HG03432 (cell line): ENCODE results near the gene FOXN1.

Source experiments
- ATAC-seq: cut with Tn5 transposase; IDR thresholded peaks from one replicate; pipeline ENCODE4 v1.9.1; 2021; ENCODE audit warnings: mild to moderate bottlenecking, moderate library complexity; ENCODE audit not compliant: unreplicated experiment

FOXN1 gene

DNA sequence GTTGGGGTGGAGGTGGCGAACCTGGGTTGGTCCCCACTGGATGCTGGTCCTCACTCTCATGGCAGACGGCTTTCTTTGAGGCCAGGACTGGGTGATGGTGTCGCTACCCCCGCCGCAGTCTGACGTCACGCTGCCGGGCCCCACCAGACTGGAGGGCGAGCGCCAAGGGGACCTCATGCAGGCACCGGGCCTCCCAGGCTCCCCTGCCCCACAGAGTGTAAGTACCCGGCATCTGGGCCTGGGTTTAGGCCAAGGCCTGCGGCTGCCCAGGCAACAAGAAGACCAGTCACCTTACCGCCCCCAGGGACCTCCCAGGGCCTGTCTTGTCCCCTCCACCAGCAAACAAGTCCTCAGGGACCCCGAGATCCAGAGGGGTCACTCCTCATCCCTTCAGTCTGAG is 17.7 kb downstream of the FOXN1 start:
- ATAC-seq, result no peak

DNA sequence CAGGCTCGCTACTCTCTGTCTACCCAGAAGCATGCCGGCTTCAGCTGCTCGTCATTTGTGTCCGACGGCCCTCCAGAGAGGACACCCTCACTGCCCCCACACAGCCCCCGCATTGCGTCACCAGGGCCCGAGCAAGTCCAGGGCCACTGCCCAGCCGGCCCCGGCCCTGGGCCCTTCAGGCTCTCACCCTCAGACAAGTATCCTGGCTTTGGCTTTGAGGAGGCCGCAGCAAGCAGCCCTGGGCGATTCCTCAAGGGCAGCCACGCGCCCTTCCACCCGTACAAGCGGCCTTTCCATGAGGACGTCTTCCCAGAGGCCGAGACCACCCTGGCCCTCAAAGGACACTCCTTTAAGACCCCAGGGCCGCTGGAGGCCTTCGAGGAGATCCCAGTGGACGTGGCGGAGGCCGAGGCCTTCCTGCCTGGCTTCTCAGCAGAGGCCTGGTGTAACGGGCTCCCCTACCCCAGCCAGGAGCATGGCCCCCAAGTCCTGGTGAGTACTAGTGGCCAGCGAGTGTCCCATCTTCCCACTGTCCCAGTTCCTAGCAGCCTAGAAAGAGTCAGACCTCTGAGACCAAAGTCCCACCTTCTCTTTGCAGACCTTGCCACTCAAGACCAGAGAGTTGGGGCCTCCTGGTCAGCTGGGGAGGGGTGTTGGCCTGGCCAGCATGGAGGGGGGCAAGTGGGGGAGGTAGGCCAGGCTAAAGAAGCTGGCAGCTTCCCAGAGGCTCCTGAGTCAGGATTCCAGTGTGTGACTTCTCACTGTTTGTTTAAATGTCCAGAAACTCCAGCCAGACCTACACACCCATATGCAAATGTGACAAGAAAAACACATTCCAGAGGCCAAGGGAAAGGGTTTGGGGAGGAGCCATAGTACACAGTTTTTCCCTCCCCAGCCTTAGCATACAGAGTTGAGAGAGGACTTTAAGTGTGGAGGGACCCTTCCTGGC is 18.6 kb downstream of the FOXN1 start:
- ATAC-seq, result no peak

DNA sequence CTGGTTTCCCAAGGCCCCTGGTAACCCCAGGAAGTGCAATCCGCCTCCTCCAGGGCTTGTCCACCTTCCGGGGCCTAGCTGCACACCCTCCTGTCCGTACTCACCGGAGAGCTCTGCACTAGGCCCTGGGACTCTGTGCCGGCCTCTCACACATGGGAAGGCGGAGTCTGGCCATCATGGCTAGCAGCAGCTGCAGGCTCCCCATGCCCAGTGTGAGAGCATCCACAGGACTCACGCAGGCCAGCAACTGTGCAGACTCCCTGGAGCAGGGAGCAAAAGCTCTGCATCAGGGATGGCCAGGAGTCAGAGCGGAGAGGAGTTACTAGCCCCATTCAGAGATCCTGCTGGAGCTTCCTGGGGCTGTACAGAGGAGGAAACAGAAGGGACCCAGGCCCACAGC is 20.2 kb downstream of the FOXN1 start:
- ATAC-seq, result no peak

DNA sequence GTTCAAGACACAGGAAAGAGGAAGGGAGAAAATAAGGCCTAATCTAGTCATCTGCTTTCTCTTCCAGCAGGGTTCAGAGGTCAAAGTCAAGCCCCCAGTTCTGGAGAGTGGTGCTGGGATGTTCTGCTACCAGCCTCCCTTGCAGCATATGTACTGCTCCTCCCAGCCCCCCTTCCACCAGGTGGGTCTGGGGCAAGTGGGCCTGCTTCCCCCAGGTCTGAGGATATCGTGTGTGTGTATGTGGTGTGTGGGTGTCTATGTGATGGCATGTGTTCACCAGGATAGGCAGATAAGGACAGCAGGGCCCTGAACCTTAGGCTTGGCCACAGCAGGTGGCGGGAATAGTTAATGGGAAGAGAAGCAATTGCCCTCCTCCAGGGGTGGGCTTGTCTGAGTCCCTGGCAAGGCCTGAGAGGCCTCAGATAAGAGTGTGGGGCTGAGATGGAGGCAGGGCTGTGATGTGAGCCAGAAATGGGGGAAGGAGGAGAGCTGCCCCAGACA is 21.1 kb downstream of the FOXN1 start:
- no peak for ATAC-seq

DNA sequence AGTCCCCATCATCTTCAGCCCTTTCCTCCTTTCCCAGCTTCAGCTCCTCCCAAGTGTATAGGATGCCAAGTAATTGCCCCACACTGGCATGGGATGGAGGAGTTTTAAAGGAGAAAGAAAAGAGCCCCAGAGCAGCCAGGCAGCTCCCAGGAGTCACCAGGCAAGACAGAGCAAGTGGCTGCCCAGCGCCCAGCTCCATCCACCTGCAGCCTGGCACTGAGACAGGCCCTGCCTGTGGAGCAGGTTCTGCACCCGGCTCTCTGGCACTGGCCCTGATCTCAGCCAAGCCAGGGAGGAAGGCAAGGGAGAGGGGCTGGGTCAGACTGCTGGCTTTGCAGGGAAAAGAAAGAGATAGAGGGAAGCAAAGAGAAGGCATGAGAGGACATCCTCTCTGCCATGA is 21.7 kb downstream of the FOXN1 start:
- ATAC-seq, result no peak

DNA sequence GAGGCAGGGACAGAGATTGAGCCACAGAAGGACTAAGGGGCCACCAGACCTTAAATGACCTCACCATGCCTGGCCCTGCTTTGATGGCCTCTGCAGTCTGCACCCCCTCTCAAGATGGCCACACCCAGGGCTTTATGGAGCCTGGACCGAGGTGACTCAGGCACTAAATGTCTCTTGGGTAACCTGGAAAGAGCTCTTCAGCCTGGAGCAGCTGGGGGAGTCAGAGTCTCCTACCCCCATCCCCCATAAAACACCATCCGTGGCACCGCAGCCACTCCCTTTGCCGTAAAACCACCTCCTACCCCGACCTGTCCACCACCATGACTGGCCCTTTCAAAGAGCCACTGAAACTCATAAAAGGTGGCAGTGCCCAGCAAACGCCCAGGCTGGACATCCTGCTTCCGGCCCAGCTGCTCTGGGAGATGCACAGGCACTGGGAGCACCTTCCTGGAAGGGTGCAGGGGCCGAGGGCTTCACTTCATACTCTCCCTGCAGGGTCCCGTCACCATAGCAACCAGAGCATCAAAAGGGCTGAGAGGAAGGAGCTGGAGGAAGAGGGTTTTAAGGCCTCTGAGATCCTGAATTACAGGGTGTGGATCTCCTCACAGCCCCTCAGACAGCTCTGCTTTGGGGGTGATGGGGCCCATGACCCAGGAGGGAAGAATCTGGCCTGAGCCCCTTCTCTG is 22.3 kb downstream of the FOXN1 start:
- ATAC-seq, result no peak

DNA sequence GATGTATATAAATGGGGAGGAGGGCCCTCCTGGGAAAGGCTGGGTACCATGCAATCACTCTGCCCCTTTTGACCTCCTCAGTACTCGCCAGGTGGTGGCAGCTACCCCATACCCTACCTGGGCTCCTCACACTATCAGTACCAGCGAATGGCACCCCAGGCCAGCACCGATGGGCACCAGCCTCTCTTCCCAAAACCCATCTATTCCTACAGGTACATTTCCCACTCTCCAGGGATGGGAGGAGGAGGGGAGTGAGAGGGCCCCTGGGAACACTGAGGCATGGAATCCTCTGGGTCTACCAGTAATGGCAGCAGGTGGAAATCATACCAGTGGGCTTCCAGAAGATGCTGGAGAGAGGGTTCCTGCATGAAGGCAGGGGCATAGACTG is 22.9 kb downstream of the FOXN1 start:
- ATAC-seq, result no peak

DNA sequence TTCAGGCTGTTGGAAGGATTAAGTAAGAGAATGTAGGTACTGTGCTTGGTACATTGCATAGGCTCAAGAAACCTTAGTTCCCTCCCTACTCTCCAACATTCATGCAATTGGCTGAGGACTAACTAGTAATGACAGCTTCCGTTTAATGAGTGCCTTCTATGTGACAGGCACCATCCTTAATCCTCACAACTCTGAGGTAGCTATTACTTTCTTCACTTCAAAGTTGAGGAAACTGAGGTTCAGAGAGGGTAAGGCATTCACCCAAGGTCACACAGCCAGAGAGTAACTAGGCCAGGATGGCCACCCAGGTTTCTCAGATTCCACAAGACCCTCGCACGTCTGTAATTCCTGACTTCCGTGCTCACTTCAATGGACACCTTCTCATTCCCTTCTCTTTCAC is 24.1 kb downstream of the FOXN1 start:
- no peak for ATAC-seq

DNA sequence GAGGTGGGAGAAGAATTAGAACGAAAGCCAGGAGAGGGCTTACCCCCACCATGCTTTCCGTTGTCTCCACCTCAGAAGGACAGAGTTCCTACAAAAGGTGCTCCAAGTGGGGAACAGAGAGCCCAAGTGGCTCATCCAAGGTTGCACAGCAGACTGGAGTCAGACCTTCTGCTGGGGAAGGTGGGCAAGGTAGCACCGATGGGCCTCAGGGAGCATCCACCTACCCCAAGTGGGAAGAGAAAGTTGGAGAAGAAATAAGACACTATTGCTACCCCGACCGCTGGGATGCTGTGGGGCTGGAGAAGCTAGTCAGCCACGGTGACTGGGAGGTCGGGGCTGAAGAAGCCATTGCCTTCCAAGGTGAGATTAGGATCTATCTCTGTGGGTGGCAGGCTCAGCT is 24.8 kb downstream of the FOXN1 start:
- ATAC-seq, result no peak

DNA sequence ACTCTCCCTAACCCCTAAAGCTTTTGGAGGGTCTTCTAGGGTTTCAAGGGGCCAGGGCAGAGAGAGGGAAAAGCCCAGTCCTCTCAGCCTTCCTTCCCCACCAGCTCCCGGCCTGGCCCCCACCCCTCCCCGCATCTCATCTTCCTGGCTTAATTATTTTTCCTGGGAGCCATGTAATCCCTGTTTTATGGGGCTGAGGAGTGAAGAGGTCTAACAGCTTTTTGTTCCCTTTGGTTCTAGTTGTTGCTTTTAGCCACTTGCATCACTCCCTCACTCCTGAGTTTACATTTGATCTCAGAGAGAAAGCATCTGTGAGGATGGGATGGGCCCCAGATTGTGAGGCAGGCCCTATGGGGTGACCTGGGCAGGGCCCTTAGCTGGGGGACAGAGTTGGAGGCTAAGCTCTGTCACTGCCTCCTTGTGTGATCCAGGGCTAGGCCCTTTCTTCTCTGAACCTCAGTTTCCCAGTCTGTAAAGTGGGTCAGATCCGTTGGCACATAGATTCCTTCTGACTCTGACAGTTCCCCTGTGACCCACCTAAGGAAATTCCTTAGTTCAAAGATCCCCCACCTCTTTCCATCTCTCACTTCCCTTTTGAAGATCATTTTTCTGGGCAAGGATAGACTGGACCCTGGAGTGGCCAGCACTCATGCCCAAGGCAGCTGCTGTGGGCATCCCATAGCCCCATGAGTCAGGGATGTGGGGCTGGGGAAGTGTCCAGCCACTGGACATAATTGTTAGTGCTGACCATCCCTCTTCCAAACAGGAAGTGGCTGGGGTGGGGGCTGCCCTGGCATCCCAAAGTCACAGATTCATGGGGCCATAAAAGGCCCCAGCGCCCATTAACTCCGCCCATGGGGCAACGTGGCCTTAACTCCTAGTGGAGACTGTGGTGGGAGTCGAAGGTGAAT is 26.2 kb downstream of the FOXN1 start:
- no peak for ATAC-seq

DNA sequence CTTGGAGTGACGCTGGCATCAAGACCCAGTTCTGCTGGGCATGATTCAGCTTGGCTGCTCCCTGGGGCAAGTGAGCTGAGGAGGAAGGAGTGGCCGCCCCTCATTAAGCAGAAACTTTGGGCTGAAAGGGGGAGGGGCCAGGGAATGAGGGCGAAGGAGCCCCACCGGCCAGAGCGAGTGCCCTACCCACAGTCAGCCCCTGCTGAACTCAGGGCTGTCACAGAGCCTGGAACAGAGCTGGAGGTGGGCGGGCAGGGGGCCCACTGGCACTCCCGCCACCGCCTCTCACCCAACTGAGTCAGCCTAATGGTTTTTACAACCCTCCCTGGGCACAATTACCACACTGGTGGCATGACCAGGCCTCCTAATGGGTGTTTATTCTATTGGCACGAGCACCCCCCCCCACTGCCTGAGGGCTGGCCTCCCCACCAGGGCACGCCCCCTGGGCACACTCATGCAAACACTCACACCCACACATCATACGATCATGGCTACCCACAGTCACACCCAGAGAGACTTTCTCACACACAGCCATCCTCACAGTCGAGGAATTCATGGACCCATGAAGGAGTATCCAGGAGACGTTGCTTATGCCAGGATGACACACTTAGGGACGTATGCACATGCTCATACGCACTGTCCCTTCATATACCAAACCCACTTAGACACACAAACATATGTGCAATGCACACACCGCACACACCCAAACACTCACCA is 27.1 kb downstream of the FOXN1 start:
- ATAC-seq, result no peak

DNA sequence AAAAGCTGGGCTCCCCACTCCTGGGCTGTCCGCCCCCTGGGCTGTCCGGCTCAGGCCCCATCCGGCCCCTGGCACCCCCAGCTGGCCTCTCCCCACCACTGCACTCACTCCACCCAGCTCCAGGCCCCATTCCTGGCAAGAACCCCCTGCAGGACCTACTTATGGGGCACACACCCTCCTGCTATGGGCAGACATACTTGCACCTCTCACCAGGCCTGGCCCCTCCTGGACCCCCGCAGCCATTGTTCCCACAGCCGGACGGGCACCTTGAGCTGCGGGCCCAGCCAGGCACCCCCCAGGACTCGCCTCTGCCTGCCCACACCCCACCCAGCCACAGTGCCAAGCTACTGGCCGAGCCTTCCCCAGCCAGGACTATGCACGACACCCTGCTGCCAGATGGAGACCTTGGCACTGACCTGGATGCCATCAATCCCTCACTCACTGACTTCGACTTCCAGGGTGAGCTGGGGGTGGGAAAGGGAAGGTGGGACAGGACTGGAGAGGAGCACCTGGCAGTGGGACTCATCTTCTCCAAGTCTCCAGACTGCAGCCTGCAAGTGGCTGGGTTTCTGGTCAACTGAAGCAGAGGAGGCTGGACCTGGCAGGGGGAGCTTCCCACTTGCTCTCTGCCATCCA is 28.7 kb downstream of the FOXN1 start:
- no peak for ATAC-seq

DNA sequence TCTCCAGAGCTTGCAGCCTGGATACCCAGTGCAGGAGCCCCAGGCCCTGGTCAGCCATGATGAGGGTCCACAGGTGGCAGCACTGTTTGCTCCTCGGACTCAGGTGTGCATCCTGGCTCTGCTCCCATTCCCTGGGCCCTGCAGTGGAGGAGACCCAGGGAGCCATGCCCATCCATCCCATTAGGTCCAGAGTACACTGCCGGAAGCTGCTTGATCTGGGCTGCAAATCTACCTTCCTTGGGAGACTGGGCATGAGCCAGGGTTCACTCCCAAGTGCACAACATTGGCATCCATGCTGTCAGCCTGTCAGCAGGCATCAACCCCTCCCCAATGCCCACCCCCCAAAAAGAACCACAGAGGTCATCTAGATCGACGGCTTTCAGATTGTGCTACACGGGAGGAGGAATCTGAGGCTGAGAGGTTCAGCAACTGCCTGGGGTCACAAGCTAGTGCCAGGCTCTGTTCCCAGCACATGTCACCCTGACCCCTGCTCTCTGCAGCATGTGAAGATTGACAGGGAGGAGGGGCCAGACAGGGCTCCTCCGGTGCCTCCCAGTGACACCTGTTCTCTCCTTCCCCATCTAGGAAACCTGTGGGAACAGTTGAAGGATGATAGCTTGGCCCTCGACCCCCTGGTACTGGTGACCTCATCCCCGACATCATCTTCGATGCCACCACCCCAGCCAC is 30.5 kb downstream of the FOXN1 start:
- ATAC-seq, result no peak

DNA sequence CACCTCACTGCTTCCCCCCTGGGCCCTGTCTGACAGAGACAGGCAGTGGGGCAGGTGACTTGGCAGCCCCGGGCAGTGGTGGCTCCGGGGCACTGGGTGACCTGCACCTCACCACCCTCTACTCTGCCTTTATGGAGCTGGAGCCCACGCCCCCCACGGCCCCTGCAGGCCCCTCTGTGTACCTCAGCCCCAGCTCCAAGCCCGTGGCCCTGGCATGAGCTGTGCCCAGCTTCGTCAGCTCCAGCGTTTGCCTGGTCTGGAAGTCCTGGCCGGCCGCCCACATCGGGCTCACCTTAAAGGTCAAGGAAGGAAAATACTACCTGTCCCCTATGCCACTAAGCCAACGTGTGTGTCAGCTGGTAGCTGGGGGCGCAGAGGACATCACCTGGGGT is 31.1 kb downstream of the FOXN1 start:
- ATAC-seq, result no peak

DNA sequence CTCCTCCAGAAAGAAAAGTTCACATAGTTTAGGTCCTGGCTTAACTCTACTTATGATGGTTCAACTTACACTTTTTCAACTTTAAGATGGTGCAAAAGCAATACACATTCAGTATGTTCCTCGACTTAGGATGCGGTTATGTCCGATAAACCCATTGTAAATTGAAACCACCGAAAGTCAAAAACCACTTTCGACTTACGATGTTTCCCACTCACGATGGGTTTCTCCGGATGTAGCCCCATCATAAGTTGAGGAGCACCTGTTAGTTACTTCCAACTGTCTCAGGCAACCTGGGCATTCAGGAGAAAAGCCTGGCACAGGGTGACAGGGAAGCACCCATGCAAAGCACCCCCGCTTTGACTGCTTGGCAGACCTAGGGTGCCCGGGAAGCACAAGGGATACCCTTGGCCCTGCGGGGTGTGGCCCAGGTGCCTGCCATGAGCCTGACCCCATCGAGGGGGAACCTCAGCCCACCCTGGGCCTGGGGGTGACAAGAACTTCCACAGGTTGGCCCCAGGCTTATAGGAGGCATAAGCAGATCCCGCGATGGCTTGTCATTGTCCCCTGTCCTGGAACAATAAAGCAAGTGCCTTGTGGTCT is 32.2 kb downstream of the FOXN1 start:
- no peak for ATAC-seq

DNA sequence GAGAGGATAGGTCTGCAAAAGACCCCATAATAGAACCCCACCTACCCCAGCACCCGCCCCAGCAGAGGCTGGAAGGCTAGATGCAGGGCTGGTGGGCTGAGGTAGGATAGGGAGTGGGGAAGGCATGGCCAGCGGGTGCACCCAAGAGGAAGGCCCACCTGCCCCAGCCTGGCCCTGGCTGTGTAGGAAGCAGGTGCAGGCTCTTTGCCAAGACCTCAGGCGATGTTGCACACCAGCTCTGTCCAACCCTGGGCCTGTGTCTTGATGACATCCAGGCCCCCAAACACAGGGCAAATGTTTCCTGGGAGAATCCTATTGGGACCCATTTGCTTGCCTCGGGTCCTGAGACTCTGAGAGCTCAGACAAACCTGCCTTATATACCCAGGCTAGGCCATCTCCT is 34.1 kb downstream of the FOXN1 start:
- ATAC-seq, result no peak

DNA sequence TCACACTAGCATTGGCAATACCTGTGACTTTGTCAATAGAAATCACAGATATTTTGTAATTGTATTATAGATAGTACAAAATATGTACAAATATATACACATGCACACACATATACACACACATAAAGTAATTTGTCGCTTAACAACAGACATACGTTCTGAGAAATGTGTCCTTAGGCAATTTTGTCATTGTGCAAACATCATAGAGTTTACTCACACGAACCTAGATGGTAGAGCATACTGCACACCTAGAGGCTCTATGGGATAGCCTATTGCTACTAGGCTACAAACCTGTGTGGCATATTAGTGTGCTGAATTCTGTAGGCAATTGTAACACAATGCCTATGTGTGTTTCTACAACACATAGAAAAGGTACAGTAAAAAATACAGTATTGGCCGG is 35.3 kb downstream of the FOXN1 start:
- ATAC-seq, result no peak

DNA sequence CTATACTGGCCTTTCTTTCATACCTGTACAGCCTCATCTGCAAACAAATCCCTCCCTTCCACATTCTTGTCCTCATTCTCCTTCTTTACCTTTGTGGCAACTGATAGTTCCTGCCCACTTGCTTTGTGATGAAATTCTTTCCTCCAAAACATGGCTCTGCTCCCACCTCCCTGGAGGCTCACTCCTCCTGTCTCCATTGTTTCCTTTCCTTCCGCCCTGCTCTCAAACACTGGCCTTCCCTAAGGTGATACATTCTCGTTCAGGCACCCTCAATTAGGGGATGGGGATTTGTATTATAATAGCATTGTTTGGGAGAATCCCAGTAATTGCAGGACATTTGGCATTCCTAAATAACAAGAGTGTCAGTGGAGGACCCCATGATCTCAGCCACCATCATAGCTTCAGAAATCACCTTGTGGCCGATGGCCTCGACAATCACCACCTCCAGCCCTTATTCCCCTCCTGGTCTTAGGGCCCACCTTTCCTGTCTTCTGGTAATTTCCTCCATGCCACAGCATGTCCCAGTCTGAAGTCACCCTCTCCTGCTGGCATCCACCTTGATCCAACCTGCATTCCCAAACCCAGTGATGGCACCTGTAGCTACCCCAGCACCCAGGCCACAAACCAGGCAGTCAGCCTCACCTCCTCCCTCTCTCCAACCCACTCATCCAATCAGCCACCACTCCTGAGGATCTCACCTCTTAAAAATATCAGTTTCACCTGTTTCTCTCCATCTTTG is 38.4 kb downstream of the FOXN1 start:
- no peak for ATAC-seq
